OCI-LY3 (cell line): Measurements from ENCODE around the gene ADGRV1.

Source experiments
- CTCF ChIP-seq: fragments of 200-600, 300-600 bp; sonication (generic); IDR thresholded peaks from 2 replicates; pipeline ENCODE4 v1.5.1; 2014; ENCODE audit warnings: antibody characterized with exemption, low read length, low read depth
- EZH2phosphoT487 ChIP-seq: fragments of 200-600 bp; shearing (Covaris generic); IDR thresholded peaks from 2 replicates; pipeline ENCODE4 v1.6.1; 2018; ENCODE audit warnings: antibody characterized with exemption, mixed run types, low read depth

- TF ChIP-seq EZH2phosphoT487 (no peak), CTCF (no peak)
Observed at GRCh38 chr5:91118354-91118753, 559.8 kb downstream of the ADGRV1 start.
